A673 (cell line): ENCODE results near the gene NVL.

Experiments
- EZH2 ChIP-seq: fragments of 200-600 bp; sonication (generic); IDR thresholded peaks from 2 replicates; pipeline ENCODE4 v1.6.1; 2017; ENCODE audit warnings: borderline replicate concordance, low read depth, mild to moderate bottlenecking, mixed read lengths, antibody characterized with exemption, low read length; ENCODE audit not compliant: poor library complexity, severe bottlenecking
- TF ChIP-seq, protein P1 (sequence below): fragments of 300-800, 200-600 bp; sonication (generic); conservative IDR thresholded peaks from 2 replicates; pipeline ENCODE4 v1.5.1; 2017; ENCODE audit warnings: low read depth, mild to moderate bottlenecking, antibody characterized with exemption, low read length, moderate library complexity, mixed read lengths

DNA sequence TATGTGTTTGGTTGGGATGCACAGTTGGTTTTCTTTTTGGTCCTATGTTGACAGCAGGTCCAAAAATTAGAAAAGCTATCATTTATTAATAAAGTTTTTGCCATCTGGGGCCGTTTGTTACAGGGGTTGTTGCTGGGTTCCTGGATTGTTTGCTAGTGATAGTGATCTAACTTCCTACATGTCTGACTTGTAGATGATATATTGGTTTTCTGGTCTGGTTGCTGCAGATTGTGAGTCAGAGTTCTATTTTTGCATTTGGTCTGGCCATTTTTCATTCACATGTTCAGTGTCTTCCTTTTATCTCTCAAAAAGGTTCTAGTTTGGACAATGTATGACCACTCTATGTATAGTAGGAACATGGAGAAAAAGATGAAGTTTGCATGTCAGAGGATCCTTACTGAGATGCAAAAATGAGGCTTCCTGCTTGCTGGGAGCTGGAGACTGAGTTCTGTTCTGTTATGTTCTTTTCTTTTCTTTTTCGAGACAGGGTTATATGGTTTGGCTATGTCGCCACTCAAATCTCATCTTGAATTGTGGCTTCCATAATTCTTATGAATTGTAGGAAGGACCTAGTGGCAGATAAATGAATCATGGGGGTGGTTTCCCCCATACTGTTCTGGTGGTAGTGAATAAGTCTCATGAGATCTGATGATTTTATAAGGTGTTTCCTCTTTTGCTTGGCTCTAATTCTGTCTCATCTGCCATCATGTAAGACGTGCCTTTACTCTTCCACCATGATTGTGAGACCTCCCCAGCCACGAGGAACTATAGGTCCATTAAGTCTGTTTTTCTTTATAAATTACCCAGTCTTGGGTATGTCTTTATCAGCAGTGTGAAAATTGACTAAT is 4.2 kb upstream of the NVL start:
- no peak for TF ChIP-seq EZH2
- TF ChIP-seq, protein P1, sequence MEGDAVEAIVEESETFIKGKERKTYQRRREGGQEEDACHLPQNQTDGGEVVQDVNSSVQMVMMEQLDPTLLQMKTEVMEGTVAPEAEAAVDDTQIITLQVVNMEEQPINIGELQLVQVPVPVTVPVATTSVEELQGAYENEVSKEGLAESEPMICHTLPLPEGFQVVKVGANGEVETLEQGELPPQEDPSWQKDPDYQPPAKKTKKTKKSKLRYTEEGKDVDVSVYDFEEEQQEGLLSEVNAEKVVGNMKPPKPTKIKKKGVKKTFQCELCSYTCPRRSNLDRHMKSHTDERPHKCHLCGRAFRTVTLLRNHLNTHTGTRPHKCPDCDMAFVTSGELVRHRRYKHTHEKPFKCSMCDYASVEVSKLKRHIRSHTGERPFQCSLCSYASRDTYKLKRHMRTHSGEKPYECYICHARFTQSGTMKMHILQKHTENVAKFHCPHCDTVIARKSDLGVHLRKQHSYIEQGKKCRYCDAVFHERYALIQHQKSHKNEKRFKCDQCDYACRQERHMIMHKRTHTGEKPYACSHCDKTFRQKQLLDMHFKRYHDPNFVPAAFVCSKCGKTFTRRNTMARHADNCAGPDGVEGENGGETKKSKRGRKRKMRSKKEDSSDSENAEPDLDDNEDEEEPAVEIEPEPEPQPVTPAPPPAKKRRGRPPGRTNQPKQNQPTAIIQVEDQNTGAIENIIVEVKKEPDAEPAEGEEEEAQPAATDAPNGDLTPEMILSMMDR = no peak
